ENCODE measurements around the gene NME7. TPM values are rescaled to one million over a fixed set of nuclear protein-coding genes. Genes with fewer than 3 reads are reported as not detected.
"Not testable (repeated sequence)": the region's sequence is repeated elsewhere in the genome, so short reads cannot be mapped to it uniquely, and the experiment has no call there.

Gene NME7
- total RNA-seq, 1 donor from 2014 or later, result 14.5 TPM

GRCh38 chr1:169345511-169345910 is 22.1 kb downstream of the NME7 start:
- DNase-seq, result no peak
- Mint-ChIP-seq H3K4me3 (no peak overlapping the region), H3K4me1 (peaks cover 7% of the 10 kb centered on the region), H3K27ac (no peak overlapping the region), H3K36me3 (ENCODE audit: low read depth) (no peaks in the 10 kb centered on the region), H3K27me3 (no peaks in the 10 kb centered on the region), H3K9me3 (peaks cover 1% of the 10 kb centered on the region)
- ChIA-PET POLR2A (no interaction called here), CTCF (interaction anchor here (0.6 to 0.9 kb wide), 2 partner anchors 21 to 1002 kb away, joined by 3 read pairs; no protein-coding TSS in a partner anchor)
- TF ChIP-seq, protein P1, sequence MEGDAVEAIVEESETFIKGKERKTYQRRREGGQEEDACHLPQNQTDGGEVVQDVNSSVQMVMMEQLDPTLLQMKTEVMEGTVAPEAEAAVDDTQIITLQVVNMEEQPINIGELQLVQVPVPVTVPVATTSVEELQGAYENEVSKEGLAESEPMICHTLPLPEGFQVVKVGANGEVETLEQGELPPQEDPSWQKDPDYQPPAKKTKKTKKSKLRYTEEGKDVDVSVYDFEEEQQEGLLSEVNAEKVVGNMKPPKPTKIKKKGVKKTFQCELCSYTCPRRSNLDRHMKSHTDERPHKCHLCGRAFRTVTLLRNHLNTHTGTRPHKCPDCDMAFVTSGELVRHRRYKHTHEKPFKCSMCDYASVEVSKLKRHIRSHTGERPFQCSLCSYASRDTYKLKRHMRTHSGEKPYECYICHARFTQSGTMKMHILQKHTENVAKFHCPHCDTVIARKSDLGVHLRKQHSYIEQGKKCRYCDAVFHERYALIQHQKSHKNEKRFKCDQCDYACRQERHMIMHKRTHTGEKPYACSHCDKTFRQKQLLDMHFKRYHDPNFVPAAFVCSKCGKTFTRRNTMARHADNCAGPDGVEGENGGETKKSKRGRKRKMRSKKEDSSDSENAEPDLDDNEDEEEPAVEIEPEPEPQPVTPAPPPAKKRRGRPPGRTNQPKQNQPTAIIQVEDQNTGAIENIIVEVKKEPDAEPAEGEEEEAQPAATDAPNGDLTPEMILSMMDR (IDR thresholded peaks at IDR 0.05), result no peak
- intact Hi-C loops (cut with micrococcal nuclease), result no loop called here
- no peak for ATAC-seq (ENCODE audit: low read depth)

DNA sequence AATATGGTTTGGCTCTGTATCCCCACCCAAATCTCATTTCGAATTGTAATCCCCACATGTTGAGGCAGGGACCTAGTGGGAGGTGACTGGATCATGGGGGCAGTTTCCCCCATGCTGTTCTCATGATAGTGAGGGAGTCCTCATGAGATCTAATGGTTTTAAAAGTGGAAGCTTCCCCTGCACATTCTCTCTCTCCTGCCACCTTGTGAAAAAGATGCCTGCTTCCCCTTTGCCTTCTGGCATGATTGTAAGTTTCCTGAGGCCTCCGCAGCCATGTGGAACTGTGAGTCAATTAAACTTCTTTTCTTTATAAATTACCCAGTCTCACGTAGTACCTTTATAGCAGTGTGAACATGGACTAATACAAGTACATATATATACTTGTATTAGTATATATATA is 25.5 kb downstream of the NME7 start:
- DNase-seq; ATAC-seq (ENCODE audit: low read depth); H3K36me3 Mint-ChIP-seq (ENCODE audit: low read depth); H3K27me3 Mint-ChIP-seq; H3K4me3 Mint-ChIP-seq; H3K9me3 Mint-ChIP-seq; intact Hi-C loops (cut with micrococcal nuclease); POLR2A ChIA-PET; CTCF ChIA-PET; H3K27ac Mint-ChIP-seq: not testable (repeated sequence)
- H3K4me1 Mint-ChIP-seq, result peaks cover 17% of the 10 kb centered on the region

GRCh38 chr1:169340882-169341281 is 26.7 kb downstream of the NME7 start:
- no peak for DNase-seq
- TF ChIP-seq, protein P1 (IDR thresholded peaks at IDR 0.05), result no peak
- POLR2A ChIA-PET, result no interaction called here
- CTCF ChIA-PET, result no interaction called here
- no peak for ATAC-seq (ENCODE audit: low read depth)
- peaks cover 8% of the 10 kb centered on the region for H3K36me3 Mint-ChIP-seq (ENCODE audit: low read depth)
- H3K9me3 Mint-ChIP-seq, result peaks cover 1% of the 10 kb centered on the region
- intact Hi-C loops (cut with micrococcal nuclease), result no loop called here
- peaks cover 17% of the 10 kb centered on the region for H3K4me1 Mint-ChIP-seq
- H3K27me3 Mint-ChIP-seq, result no peaks in the 10 kb centered on the region
- no peak overlapping the region for H3K27ac Mint-ChIP-seq
- H3K4me3 Mint-ChIP-seq, result no peak overlapping the region

DNA sequence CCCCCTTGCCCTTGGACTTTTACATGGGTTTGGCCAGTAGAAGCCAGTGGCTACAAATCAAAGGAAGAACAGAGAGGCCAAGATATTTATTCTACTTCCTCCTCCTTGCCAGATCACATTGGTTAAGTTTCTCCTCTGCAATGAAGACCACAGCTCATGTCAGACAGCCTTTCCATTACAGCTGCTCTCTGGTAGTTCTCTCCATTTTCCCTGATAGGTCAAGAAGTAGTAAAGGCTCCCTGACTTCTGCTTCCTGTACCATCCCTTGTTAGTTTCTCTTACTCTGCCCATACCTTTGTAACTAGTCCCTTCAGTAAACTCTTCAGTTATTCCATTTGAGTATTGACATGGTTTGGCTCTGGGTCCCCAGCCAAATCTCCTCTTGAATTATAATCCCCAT is 27.8 kb downstream of the NME7 start:
- no peak for DNase-seq
- ATAC-seq (ENCODE audit: low read depth), result no peak
- no peak overlapping the region for H3K27ac Mint-ChIP-seq
- no peaks in the 10 kb centered on the region for H3K27me3 Mint-ChIP-seq
- TF ChIP-seq, protein P1 (IDR thresholded peaks at IDR 0.05), result no peak
- H3K9me3 Mint-ChIP-seq, result peaks cover 7% of the 10 kb centered on the region
- CTCF ChIA-PET, result interaction anchor here (1.1 kb wide), 1 partner anchor 997 kb away, joined by 3 read pairs; no protein-coding TSS in a partner anchor
- no peak overlapping the region for H3K4me3 Mint-ChIP-seq
- intact Hi-C loops (cut with micrococcal nuclease), result no loop called here
- POLR2A ChIA-PET, result no interaction called here
- H3K4me1 Mint-ChIP-seq, result peaks cover 17% of the 10 kb centered on the region
- peaks cover 17% of the 10 kb centered on the region for H3K36me3 Mint-ChIP-seq (ENCODE audit: low read depth)

GRCh38 chr1:169338617-169339016 is 29.0 kb downstream of the NME7 start:
- Mint-ChIP-seq H3K27ac (no peak overlapping the region), H3K9me3 (peaks cover 7% of the 10 kb centered on the region), H3K36me3 (ENCODE audit: low read depth) (peaks cover 20% of the 10 kb centered on the region), H3K27me3 (no peaks in the 10 kb centered on the region), H3K4me3 (no peak overlapping the region), H3K4me1 (peaks cover 19% of the 10 kb centered on the region)
- ChIA-PET CTCF (interaction anchor here (1.1 kb wide), 1 partner anchor 996 kb away, joined by 3 read pairs; no protein-coding TSS in a partner anchor), POLR2A (no interaction called here)
- TF ChIP-seq, protein P1 (IDR thresholded peaks at IDR 0.05), result no peak
- ATAC-seq (ENCODE audit: low read depth) (no peak), DNase-seq (no peak)
- intact Hi-C loops (cut with micrococcal nuclease), result no loop called here

DNA sequence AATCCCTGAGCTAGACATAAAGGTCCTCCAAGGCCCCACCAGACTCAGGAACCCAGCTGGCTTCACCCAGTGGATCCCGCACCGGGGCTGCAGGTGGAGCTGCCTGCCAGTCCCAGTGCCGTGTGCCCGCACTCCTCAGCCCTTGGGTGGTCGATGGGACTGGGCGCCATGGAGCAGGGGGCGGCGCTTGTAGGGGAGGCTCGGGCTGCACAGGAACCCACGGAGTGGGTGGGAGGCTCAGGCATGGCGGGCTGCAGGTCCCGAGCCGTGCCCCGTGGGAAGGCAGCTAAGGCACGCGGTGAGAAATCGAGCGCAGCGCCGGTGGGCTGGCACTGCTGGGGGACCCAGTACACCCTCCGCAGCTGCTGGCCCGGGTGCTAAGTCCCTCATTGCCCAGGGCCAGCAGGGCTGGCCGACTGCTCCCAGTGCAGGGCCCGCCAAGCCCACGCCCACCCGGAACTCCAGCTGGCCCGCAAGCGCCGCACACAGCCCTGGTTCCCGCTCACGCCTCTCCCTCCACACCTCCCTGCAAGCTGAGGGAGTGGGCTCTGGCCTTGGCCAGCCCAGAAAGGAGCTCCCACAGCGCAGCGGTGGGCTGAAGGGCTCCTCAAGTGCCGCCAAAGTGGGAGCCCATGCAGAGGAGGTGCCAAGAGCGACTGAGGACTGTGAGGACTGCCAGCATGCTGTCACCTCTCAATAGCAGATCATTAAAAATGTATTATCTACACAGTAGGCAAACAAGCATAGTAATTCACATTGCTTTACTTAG is 30.5 kb downstream of the NME7 start:
- peaks cover 19% of the 10 kb centered on the region for H3K4me1 Mint-ChIP-seq
- ATAC-seq (ENCODE audit: low read depth); H3K9me3 Mint-ChIP-seq; H3K27me3 Mint-ChIP-seq; H3K27ac Mint-ChIP-seq; H3K4me3 Mint-ChIP-seq; DNase-seq; intact Hi-C loops (cut with micrococcal nuclease); POLR2A ChIA-PET; CTCF ChIA-PET: not testable (repeated sequence)
- H3K36me3 Mint-ChIP-seq (ENCODE audit: low read depth), result peaks cover 20% of the 10 kb centered on the region

DNA sequence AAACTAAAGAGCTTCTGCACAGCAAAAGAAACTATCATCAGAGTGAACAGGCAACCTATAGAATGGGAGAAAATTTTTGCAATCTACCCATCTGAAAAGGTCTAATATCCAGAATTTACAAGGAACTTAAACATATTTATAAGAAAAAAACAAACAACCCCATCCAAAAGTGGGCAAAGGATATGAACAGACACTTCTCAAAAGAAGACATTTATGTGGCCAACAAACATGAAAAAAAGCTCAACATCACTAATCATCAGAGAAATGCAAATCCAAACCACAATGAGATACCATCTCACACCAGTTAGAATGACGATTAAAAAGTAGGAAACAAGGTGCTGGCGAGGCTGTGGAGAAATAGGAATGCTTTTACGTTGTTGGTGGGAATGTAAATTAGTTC is 32.9 kb downstream of the NME7 start:
- intact Hi-C loops (cut with micrococcal nuclease); CTCF ChIA-PET; DNase-seq; H3K27ac Mint-ChIP-seq; ATAC-seq (ENCODE audit: low read depth); H3K27me3 Mint-ChIP-seq; POLR2A ChIA-PET; H3K4me1 Mint-ChIP-seq; H3K4me3 Mint-ChIP-seq: not testable (repeated sequence)
- Mint-ChIP-seq H3K9me3 (peaks cover 19% of the 10 kb centered on the region), H3K36me3 (ENCODE audit: low read depth) (peaks cover 24% of the 10 kb centered on the region)

Measured in activated B cell treated with CpG ODN at 0.5 μM for 24 hours (primary cell).